Tracheal epithelial cell (primary cell): Measurements from ENCODE around the gene ARG1. TPM values are rescaled to one million over a fixed set of nuclear protein-coding genes. Genes with fewer than 3 reads are reported as not detected.

Experiments used
- total RNA-seq: library from RNA; depleted of rRNA; stranded (reverse); fragments of >200 nt; gene quantifications from 2 replicates; pipeline ENCODE4 v1.2.1, GENCODE V29; 2014

The ARG1 gene
- total RNA-seq = not detected in 2 replicates

DNA sequence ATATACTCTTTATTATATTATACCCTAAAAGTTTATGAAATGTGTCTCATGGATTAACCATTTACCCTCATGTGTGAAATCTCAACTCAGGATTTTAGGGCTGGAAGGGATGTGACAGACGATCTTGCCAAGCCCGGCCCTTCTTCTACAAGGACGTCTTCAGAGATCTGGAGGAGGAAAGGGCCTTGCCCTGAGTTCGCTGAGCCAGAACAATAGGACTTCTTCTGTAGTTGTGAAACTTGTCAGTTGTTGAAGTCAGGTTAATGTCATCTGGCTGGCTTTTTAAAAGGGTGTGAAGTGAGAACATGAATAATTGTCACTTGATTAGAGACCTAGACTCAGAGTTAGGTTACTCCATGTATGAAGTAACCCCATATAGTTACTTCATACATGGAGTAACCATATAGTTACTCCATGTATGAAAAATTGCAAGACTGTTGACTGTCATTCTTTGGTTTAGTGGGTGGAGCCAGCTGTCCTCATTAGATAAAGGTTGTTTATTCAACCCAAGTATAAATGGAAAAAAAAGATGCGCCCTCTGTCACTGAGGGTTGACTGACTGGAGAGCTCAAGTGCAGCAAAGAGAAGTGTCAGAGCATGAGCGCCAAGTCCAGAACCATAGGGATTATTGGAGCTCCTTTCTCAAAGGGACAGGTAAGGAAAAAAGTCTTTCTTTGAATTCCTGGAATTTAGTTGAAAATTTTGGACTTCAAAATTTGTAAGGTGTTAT is at the start of gene ARG1:
ARG1 (plus strand) TSS at position 541 of the 730 bp plus-strand sequence; CDS start at position 598, 57 bp downstream.

DNA sequence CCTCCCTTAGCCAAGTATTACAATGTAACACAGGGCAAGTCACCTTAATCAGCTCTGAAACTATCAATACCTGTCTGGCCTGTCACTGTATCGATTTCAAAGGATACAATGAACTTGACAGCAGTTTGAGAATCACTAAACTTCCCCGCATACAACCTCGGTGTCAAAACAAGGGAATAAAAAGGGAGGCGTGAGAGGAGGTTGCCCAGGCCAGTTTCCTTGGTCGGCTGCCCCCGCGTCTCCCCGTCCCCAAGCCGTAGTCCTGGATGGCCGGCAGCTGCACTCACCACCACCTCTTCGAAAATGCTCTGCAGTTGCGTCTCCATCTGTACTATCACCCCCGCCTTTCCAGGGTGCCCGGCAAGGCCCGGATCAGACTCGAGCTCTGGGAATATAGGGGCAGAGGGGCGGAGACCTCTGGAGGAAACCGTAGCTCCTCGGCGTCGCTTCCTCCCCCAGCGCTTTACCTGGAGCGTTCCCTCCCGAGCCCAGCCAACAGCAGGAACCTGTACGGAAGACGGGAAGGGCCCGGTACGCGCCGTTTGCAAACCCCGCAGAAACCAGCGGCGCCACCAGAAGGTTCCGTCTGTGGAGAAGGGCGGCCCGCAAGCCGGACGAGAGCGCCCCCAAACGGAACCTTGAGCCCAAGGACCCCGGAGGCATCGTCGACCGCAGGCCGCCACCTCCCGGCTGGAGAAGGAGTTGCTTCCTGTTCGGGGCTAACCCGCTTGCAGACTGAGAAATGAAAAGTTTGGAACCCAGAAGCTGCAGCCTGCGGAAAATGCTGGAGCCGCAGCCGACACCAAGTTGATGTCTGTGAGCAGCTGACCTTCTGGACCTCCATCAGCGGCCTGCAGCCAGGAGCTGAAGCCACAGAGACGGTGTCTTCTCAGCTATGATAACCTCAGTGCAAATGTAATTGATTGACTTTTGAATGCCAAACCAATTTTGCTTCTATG is 55.0 kb downstream of the ARG1 start, which contains the start of gene MED23:
MED23 (minus strand) TSS at position 519 of the 959 bp plus-strand sequence; CDS start at position 326, 193 bp downstream.

Other genes with a start within 250 kb of the ARG1 start
- 21.5 and 22.4 TPM in 2 replicates for gene MED23, start 55.0 kb downstream of the ARG1 start, total RNA-seq
- under 0.01 and 0.21 TPM in 2 replicates for gene ENPP3, start 64.1 kb downstream of the ARG1 start, total RNA-seq
- gene OR2A4, start 128.2 kb downstream of the ARG1 start, total RNA-seq = not detected in 2 replicates
- gene CTAGE9, start 137.8 kb downstream of the ARG1 start, total RNA-seq = not detected in 2 replicates
- under 0.01 and 0.72 TPM in 2 replicates for gene ENPP1, start 234.8 kb downstream of the ARG1 start, total RNA-seq